B cell (primary cell): Measurements from ENCODE around the gene LRP2. TPM values are rescaled to one million over a fixed set of nuclear protein-coding genes. Genes with fewer than 3 reads are reported as not detected.

Experiments
- ATAC-seq: fragments of 200-7000 bp; cut with Tn5 transposase; one replicate; pipeline ENCODE4 v1.10.0; 2021; ENCODE audit warnings: low read depth, mild to moderate bottlenecking, moderate number of reproducible peaks, moderate library complexity
- CTCF ChIA-PET: fragments of 350-600 bp; sonication (Branson Sonifier 250); formaldehyde crosslinking; loops from one replicate; lab custom pipeline; 2021; ENCODE audit warnings: antibody characterized with exemption, inconsistent platforms; lab: Charles Lee
- POLR2A ChIA-PET: fragments of 350-600 bp; sonication (Branson Sonifier 250); formaldehyde crosslinking; loops from one replicate; lab custom pipeline; 2021; ENCODE audit warnings: antibody characterized with exemption; lab: Charles Lee
- DNase-seq: peaks from one replicate; pipeline ENCODE4 v3.0.0; 2013
- H2AFZ ChIP-seq: 2 replicates; pipeline ENCODE4 v1.6.1; 2012; ENCODE audit warnings: mild to moderate bottlenecking, low read depth, low read length; ENCODE audit not compliant: insufficient read depth, poor library complexity, severe bottlenecking
- H3K27ac ChIP-seq, 2 donors: 1 replicate in 1 of 2; 2 replicates in 1 of 2; pipeline ENCODE4 v1.5.1; 2012 to 2013; ENCODE audit warnings: low read length in 2 of 2, mild to moderate bottlenecking in 2 of 2, moderate library complexity in 1 of 2
- H3K27me3 ChIP-seq, 4 experiments: fragments of 200-600 bp in 1 of 4; sonication (generic) in 1 of 4; replicated peaks in 1 of 4; 1 replicate in 2 of 4; 2 replicates in 2 of 4; pipeline versions ENCODE4 v1.6.1 to v1.7.0; 2013 to 2016; ENCODE audit warnings: low read length in 3 of 4, mild to moderate bottlenecking in 2 of 4, mixed read lengths in 1 of 4, moderate library complexity in 1 of 4; ENCODE audit not compliant: insufficient read depth in 4 of 4, control insufficient read depth in 3 of 4; ENCODE audit errors: control extremely low read depth in 1 of 4
- H3K36me3 ChIP-seq, 2 experiments: replicated peaks in 1 of 2; 1 replicate in 1 of 2; 2 replicates in 1 of 2; pipeline versions ENCODE4 v1.6.1 to v1.7.1; 2013; ENCODE audit warnings: low read length in 1 of 2; ENCODE audit not compliant: insufficient read depth in 2 of 2, control insufficient read depth in 1 of 2; ENCODE audit errors: control extremely low read depth in 1 of 2, extremely low read depth in 1 of 2
- H3K4me1 ChIP-seq, 2 donors: fragments of 200-600 bp in 1 of 2; sonication (generic) in 1 of 2; 1 replicate in 1 of 2; 2 replicates in 1 of 2; pipeline versions ENCODE4 v1.5.1 to v1.6.1; 2013 to 2017; ENCODE audit warnings: low read length in 2 of 2; ENCODE audit not compliant: control insufficient read depth in 2 of 2, insufficient read depth in 2 of 2
- H3K4me2 ChIP-seq: replicated peaks from 2 replicates; pipeline ENCODE3; 2012; ENCODE audit warnings: mild to moderate bottlenecking, low read depth, low read length; ENCODE audit not compliant: poor library complexity, severe bottlenecking
- H3K4me3 ChIP-seq, 5 experiments: fragments of 200-600 bp in 1 of 5; sonication (generic) in 1 of 5; 1 replicate in 3 of 5; 2 replicates in 2 of 5; pipeline versions ENCODE4 v1.5.1 to v1.7.0; 2011 to 2016; ENCODE audit warnings: low read length in 4 of 5, mild to moderate bottlenecking in 4 of 5, low read depth in 2 of 5, control low read depth in 1 of 5, moderate library complexity in 1 of 5; ENCODE audit not compliant: insufficient read depth in 1 of 5; ENCODE audit errors: control extremely low read depth in 1 of 5, extremely low read depth in 1 of 5
- H3K79me2 ChIP-seq: fragments of 200-600 bp; sonication (generic); one replicate; pipeline ENCODE4 v1.6.0; 2016; ENCODE audit warnings: low read length; ENCODE audit not compliant: control insufficient read depth, insufficient read depth
- H3K9ac ChIP-seq: fragments of 200-600 bp; sonication (generic); 2 replicates; pipeline ENCODE4 v1.6.1; 2017; ENCODE audit warnings: mild to moderate bottlenecking, low read length, moderate library complexity
- H3K9me3 ChIP-seq, 3 donors: one replicate each; pipeline versions ENCODE4 v1.6.1 to v1.7.1; 2013; ENCODE audit warnings: low read length in 2 of 3; ENCODE audit not compliant: control insufficient read depth in 2 of 3, insufficient read depth in 1 of 3; ENCODE audit errors: control extremely low read depth in 1 of 3
- H4K20me1 ChIP-seq: 2 replicates; pipeline ENCODE4 v1.6.0; 2012; ENCODE audit warnings: mild to moderate bottlenecking, low read length; ENCODE audit not compliant: insufficient read depth, control insufficient read depth, poor library complexity, severe bottlenecking
- H3K27ac Mint-ChIP-seq: one replicate; pipeline ENCODE4 v1.8.0; 2021; ENCODE audit warnings: mixed read lengths
- H3K27me3 Mint-ChIP-seq: one replicate; pipeline ENCODE4 v1.8.0; 2021; ENCODE audit warnings: mixed read lengths
- H3K4me1 Mint-ChIP-seq: one replicate; pipeline ENCODE4 v1.8.0; 2021; ENCODE audit warnings: mixed read lengths
- H3K4me3 Mint-ChIP-seq: one replicate; pipeline ENCODE4 v1.8.0; 2021; ENCODE audit warnings: mixed read lengths
- H3K9me3 Mint-ChIP-seq: one replicate; pipeline ENCODE4 v1.8.0; 2022; ENCODE audit warnings: mixed read lengths; ENCODE audit not compliant: insufficient read depth
- CTCF ChIP-seq: fragments of 200-600 bp; IDR thresholded peaks from one replicate; pipeline ENCODE4 v1.8.0; 2022; ENCODE audit warnings: antibody characterized with exemption, mild to moderate bottlenecking
- EZH2 ChIP-seq: IDR thresholded peaks from 2 replicates; pipeline ENCODE4 v1.6.1; 2012; ENCODE audit warnings: borderline replicate concordance, low read depth, mild to moderate bottlenecking, moderate library complexity, low read length; ENCODE audit not compliant: insufficient read depth, poor library complexity, severe bottlenecking
- WGBS: methylation state at CpG from one replicate; pipeline ENCODE4 v1.1.5; 2013; ENCODE audit warnings: missing lambda C conversion rate; ENCODE audit not compliant: insufficient coverage; 5-methylcytosine and 5-hydroxymethylcytosine counted together
- intact Hi-C: fragments of 100-400 bp; cut with micrococcal nuclease; formaldehyde crosslinking; loops from one replicate; pipeline ENCODE4 v1.10.0; 2022
- polyA plus RNA-seq: library from polyadenylated mRNA; depleted of rRNA; stranded (reverse); fragments of >200 nt; gene quantifications from 2 replicates; pipeline ENCODE4 v1.2.3, GENCODE V29; 2012
- total RNA-seq, 2 donors: library from RNA; stranded (reverse); fragments of 120-200 nt in 1 of 2; gene quantifications; 1 replicate in 1 of 2; 2 replicates in 1 of 2; pipeline versions ENCODE4 v1.2.3 to v1.2.4, GENCODE V29; 2013 to 2022

The LRP2 gene
- total and polyA plus RNA-seq, 2 donors (not counting 1 experiment from before 2014, with no cell fraction given): not detected

DNA sequence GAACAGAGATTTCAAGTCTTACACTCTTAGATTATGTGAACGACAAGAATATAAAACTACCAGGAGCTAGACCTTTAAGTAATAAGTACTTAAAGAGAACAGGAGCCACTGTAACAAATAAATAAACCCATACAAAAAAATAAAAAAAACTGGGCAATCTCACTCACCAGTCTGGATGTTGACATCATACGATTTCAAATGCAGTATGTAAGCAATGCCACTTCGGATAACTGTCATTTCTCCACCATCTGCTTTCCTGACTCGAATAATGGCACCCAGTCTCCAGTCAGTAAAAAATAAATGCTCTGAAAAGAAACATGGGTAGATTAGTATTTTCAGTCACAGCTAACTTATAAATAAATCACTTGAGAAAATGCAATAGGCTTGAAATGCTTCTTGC is 115.1 kb downstream of the LRP2 start:
- Histone ChIP-seq H3K9me3 (no peaks in the 10 kb centered on the region), H3K9ac (no peak overlapping the region), H3K36me3 (no peaks in the 10 kb centered on the region), H3K4me1 (no peaks in the 10 kb centered on the region), H3K4me3 (no peak overlapping the region), H3K27me3 (no peaks in the 10 kb centered on the region), H2AFZ (no peak overlapping the region), H4K20me1 (no peaks in the 10 kb centered on the region), H3K4me2 (no peak overlapping the region), H3K79me2 (no peaks in the 10 kb centered on the region), H3K27ac (no peak overlapping the region)
- CTCF ChIA-PET: no interaction called here
- TF ChIP-seq CTCF (no peak), EZH2 (no peak)
- Mint-ChIP-seq H3K27ac (no peak overlapping the region), H3K9me3 (no peaks in the 10 kb centered on the region), H3K27me3 (no peaks in the 10 kb centered on the region), H3K4me3 (no peak overlapping the region), H3K4me1 (no peaks in the 10 kb centered on the region)
- no peak for ATAC-seq
- POLR2A ChIA-PET: no interaction called here
- no peak for DNase-seq
- intact Hi-C loops: no loop called here
- 100% methylated on average over 1 of the region's 4 CpGs for WGBS

DNA sequence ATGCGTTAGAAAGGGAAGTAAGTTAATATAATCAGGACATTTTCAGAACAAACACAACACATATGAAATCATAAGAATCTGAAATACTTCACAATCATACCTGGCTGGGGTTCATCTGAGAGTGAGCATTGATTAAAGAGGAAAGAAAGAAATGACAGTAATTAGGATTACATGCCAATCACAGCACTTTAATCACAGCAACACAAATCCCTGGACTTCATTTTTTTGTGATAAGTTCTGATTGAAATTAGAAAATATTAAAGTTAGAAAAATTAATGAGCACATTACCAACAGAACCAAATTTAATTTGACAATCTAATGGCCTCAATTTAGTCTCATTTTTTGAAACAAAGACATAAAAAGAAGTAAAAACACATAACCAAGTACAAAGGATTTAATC is 121.9 kb downstream of the LRP2 start:
- Mint-ChIP-seq H3K4me3 (no peak overlapping the region), H3K4me1 (no peaks in the 10 kb centered on the region), H3K27ac (no peak overlapping the region), H3K27me3 (no peaks in the 10 kb centered on the region), H3K9me3 (no peaks in the 10 kb centered on the region)
- TF ChIP-seq CTCF (no peak), EZH2 (no peak)
- no peaks in the 10 kb centered on the region for H4K20me1 ChIP-seq
- POLR2A ChIA-PET: no interaction called here
- no peaks in the 10 kb centered on the region for H3K27me3 ChIP-seq
- WGBS: no CpG with 5 or more reads among the region's 1 CpG
- H3K36me3 ChIP-seq: no peaks in the 10 kb centered on the region
- no peaks in the 10 kb centered on the region for H3K9me3 ChIP-seq
- ATAC-seq (no peak), DNase-seq (no peak)
- H3K9ac ChIP-seq: no peak overlapping the region
- no peak overlapping the region for H3K4me2 ChIP-seq
- CTCF ChIA-PET: no interaction called here
- no peak overlapping the region for H3K4me3 ChIP-seq
- H3K4me1 ChIP-seq: no peaks in the 10 kb centered on the region
- H3K27ac ChIP-seq: no peak overlapping the region
- intact Hi-C loops: no loop called here
- H2AFZ ChIP-seq: no peak overlapping the region
- no peaks in the 10 kb centered on the region for H3K79me2 ChIP-seq
